ENCODE results near the gene EPS8L1. TPM values are rescaled to one million over a fixed set of nuclear protein-coding genes. Genes with fewer than 3 reads are reported as not detected.
"Not testable (repeated sequence)": the region's sequence is repeated elsewhere in the genome, so short reads cannot be mapped to it uniquely, and the experiment has no call there.

Gene EPS8L1
- total RNA-seq = 9.9 and 12.0 TPM in 2 replicates

DNA sequence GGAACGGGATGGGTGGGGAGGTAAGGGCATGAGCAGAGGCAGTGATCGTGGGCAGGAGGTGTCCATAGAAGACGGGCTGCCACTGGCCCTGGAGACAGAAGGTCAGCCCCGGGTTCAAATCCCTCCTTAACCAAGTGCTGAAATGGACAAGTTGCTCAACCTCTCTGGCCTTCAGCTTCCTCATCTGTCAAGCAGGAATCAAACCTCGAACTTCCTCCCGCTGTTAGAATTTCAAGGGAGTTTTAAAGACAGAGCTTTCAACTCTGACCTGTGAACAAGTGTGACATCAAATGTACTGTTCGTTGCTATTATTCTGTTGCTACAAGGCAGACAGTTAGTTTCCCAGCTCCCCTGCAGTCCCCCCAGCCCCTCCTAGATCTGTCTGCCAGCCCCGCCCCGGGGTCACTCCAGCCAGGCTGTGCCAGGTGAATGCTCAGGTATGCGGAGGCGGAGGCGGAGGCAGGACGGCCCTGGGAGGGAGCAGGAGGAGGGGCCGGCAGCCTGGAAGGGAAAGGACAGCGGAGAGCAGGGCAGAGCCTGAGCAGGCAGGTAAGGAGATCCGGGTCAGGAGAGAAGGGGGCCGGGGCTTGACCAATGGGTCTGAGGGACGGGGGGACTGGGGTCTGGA is at the start of gene EPS8L1:
Gene EPS8L1, plus strand, starts transcription at position 499 of the 628 bp plus-strand sequence. CDS start 576 bp downstream, outside the sequence.
- DNase-seq (ENCODE audit: low read depth in 2 of 2) = peak in 1 of 2 donors; percentile 36

DNA sequence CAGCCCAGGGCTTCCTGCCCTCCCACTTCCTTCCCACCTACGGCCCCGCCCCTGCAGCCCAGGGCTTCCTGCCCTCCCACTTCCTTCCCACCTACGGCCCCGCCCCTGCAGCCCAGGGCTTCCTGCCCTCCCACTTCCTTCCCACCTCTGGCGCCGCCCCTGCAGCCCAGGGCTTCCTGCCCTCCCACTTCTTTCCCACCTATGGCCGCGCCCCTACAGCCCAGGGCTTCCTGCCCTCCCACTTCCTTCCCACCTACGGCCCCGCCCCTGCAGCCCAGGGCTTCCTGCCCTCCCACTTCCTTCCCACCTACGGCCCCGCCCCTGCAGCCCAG is 48.6 kb upstream of the EPS8L1 start:
- not testable (repeated sequence) for DNase-seq (ENCODE audit: low read depth in 2 of 2)

DNA sequence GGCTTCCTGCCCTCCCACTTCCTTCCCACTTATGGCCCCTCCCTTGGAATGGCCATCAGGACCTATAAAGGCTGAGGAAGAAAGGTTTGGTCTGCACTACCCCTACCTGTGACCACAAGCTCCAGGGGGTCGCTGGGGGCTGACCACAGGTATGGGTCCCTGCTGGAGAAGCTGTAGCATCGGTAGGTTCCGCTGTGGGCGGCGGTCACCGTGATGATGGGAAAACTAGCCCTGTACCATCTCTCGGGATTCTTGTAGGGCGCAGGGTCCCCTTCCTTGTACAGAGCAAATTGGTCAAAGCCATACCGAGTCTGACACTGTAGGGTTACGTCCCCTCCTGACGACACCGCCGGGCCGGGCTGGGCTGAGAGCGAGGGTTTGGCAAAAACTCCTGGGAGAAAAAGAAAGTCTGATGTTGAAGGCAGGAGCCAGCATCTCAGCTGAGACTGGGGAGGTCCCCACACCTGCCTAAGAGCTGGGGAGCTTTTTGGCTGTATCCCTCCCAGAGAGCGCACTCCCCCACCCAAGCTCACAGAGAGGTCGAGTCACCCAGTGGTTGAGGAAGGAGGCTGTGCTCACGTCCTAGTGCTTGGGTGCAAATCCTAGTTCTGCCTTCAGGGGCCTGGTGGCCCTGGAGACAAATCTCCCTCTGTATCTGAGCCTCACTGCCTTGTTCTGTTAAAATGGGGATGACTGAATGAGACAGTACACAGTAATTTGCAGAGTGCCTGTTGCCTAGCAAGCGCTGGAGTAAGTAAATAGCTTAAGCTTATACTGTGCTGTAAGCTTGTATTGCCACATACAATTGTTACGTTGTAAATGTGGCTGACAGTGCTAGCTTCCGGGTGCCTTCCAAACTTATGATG is 48.0 kb upstream of the EPS8L1 start:
- no peak for DNase-seq (ENCODE audit: low read depth in 2 of 2)

DNA sequence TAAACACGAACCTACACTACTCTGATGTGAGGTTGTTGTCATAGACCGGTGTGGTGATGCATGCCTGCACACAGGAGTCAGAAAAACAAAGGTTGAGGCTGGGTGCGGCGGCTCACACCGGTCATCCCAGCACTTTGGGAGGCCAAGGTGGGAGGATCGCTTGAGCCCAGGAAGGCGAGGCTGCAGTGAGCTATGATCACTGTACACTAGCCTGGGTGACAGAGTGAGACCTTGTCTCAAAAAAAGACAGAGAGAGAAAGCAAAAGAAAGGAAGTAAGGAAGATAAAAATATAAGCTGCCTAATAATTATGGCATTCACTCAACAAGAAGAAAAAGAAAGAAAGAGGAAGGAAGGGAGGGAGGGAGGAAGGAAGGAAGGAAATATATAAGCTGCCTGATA is 46.9 kb upstream of the EPS8L1 start:
- no peak for DNase-seq (ENCODE audit: low read depth in 2 of 2)

DNA sequence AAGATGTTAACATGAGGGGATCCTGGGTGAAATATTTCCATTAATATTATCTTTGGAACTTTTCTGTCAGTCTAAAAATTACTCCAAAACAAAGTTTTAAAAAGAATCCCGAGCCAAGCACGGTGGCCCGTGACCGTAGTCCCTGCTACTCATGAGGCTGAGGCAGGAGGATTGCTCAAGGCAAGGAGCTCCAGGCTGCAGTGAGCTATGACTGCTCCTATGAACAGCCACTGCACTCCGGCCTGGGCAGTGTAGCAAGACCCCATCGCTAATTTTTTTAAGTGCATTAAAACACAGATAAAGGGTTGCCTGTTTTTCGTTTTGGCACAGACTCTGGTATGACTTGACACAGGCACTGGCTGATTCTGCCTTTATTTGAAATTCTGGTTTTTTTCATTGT is 44.5 kb upstream of the EPS8L1 start:
- no peak for DNase-seq (ENCODE audit: low read depth in 2 of 2)

DNA sequence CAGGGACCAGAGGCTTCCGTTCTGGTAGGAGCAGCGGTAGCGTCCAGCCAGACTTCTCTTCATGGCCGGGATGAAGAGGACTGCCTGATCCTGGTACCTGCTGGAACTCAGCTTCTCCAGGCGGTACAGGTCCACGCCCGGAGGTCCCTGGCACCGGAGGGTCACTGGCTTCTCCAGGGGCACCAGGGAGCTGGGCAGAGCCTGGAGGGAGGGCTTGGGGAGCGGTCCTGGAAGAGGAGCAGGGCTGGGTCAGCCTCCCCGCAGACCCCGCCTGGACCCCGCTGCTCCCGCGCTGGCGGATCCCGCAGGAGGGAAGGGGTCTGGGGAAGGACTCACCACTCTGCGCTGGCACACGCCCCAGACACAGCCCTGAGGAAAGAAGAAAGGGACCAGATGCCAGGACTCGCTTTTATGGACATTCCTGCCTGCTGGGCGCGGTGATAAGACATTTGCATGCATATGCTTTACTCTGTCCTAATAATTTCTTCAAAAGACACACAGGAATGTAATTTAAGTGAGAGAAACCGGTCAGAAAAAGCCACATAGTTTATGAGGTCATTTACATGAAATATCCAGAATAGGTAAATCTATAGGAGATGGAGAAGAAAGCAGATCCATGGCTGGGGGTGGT is 43.4 kb upstream of the EPS8L1 start:
- no peak for DNase-seq (ENCODE audit: low read depth in 2 of 2)

DNA sequence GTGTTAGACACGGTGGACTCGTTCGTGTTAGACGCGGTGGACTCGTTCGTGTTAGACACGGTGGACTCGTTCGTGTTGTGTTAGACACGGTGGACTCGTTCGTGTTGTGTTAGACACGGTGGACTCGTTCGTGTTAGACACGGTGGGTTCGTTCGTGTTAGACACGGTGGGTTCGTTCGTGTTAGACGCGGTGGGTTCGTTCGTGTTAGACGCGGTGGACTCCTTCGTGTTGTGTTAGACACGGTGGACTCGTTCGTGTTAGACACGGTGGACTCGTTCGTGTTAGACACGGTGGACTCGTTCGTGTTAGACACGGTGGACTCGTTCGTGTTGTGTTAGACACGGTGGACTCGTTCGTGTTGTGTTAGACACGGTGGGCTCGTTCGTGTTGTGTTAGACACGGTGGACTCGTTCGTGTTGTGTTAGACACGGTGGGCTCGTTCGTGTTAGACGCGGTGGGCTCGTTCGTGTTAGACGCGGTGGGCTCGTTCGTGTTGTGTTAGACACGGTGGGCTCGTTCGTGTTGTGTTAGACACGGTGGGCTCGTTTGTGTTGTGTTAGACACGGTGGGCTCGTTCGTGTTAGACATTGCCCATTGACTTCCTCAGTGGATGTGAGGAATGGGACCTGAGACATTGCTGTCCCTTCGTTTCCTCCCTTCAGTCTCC is 42.6 kb upstream of the EPS8L1 start:
- not testable (repeated sequence) for DNase-seq (ENCODE audit: low read depth in 2 of 2)

DNA sequence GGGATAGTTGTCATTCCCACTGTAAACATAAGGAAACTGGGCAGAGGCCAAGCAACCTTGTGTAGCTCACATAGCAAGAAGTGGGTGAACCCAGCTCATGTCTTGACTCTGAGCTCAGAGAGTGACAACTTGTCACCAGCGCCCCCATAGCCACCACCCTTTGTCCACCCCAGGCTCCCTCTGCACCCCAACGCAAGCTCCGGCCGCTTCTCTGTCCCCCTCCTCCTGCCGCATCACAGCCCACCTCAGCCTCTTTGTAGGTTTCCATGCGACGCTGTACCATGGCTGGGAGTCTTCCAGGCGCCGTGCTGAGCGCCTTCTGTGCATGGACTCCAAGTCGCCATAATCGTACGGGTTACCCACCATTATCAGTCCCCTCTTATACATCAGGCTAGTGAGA is 40.9 kb upstream of the EPS8L1 start:
- no peak for DNase-seq (ENCODE audit: low read depth in 2 of 2)

DNA sequence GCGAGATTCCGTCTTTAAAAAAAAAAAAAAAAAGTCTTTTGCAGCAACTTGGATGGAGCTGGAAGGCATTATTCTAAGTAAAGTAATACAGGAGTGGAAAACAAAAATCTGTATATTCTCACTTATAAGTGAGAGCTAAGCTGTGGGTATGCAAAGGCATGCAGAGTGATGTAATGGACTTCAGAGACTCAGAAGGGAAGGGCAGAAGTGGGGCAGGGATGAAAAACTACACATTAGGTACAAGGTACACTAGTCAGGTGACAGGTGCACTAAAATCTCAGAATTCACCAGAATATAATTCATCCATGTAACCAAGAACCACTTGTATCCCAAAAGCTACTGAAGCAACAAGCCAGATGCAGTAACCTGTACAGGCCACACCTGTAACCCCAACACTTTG is 39.6 kb upstream of the EPS8L1 start:
- DNase-seq (ENCODE audit: low read depth in 2 of 2) = no peak

DNA sequence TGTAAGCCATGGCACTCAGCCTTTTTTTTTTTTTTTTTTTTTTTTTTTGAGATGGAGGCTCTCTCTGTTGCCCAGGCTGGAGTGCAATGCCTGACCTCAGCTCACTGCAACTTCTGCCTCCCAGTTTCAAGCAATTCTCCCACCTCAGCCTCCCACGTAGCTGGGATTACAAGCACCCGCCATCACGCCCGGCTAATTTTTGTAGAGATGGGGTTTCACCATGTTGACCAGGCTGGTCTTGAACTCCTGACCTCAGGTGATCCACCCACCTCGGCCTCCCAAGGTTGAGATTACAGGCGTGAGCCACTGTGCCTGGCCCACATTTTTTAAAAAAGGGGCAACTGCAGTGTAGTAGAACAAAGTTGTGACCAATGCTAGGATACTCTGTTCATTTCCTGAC is 38.1 kb upstream of the EPS8L1 start:
- not testable (repeated sequence) for DNase-seq (ENCODE audit: low read depth in 2 of 2)

DNA sequence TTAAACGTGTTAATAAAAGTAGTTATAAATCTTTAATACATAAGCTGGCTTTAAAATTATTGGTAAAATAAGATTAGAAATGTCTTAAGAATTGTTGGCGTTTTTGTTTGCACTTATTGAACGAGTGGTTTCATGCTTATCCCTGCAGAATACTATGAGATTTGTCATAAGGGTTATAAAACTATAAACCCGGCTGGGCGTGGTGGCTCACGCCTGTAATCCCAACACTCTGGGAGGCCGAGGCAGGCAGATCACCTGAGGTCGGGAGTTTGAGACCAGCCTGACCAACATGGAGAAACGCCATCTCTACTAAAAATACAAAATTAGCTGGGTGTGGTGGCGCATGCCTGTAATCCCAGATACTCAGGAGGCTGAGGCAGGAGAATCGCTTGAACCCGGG is 35.0 kb upstream of the EPS8L1 start:
- not testable (repeated sequence) for DNase-seq (ENCODE audit: low read depth in 2 of 2)

DNA sequence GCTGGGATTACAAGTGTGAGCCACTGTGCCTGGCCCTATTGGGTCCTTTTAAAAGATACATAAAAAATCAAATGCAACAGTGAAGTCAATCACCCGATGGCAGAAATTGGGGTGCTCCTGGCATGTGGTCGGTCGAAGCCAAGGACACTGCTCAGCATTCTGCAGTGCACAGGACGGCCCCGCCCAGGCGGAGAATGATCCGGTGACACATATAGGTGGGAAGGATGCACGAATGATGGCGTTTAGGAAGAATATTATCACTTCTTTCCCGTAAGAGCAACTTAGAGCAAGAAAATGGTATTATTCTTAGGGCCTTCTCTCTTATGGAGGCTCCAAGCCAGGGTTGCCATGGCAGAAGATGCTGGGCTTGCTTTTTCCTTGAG is 34.4 kb upstream of the EPS8L1 start:
- DNase-seq (ENCODE audit: low read depth in 2 of 2) = peak in 1 of 2 donors; percentile 20

DNA sequence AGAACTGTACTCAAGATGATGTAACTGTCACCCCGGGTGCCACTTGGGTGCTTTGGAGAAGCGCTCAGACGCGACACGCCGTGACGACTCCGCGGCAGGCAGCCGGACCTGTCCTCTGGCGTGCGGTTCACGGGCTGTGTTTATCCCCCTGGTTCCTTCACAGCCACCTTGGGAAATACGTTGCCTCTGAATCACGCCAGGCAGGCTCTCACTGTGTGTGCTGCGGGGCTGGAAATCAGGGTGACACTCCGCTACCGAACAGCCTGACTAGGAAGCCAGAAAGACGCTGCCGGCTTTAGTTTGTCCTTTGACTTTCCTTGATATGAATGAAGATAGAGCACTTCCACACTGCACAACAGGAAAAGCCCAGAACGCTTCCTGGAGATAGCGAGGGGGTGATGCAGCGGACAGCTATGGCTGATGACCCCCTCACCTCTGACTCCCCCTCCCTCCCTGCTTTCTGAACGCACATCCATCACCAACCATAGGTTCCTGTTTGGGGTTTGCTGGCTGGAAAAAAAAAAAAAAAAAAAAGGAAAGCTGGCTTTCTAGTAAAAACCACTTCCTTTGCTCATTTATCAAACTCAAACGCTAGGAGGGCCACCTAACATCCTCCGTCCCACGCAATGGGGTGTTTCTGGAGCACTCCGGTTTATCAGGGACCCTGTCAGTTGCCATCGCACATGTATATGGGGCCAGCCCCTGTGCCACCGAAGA is 33.9 kb upstream of the EPS8L1 start:
- peak; percentile 73 to 92 for DNase-seq (ENCODE audit: low read depth in 2 of 2)

DNA sequence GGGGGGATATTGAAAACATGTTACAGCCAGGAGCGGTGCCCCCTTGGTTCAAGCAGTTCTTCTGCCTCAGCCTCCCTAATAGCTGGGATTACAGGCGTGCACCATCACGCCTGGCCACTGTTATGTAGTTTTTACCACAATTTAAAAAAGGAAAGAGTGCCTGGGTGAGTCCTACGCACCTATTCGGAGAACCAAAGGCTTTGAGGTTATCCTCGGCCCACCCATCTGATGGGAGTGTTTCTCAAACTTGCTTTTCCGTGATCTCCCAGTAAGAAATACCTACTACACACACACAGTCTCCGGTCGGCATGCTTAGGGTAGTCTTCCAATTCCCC is 33.4 kb upstream of the EPS8L1 start:
- no peak for DNase-seq (ENCODE audit: low read depth in 2 of 2)

DNA sequence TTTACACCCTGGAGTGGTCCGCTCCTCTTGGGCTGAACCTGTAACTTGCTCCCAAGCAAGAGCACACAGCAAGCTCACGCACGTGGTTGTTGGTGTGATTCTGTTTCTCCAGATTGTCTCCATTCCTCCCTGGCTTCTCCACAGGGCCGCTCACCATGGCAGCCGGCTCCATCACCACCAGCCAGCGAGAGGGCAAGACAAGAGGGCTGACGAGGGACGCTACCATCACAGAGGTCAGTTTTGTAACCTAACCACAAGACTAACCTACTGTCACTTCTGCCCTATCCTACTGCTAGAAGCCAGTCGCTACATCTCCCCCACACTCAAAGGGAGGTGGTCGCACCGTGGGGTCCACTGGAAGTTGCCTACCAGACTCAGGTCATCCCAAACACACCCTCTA is 33.0 kb upstream of the EPS8L1 start:
- no peak for DNase-seq (ENCODE audit: low read depth in 2 of 2)

DNA sequence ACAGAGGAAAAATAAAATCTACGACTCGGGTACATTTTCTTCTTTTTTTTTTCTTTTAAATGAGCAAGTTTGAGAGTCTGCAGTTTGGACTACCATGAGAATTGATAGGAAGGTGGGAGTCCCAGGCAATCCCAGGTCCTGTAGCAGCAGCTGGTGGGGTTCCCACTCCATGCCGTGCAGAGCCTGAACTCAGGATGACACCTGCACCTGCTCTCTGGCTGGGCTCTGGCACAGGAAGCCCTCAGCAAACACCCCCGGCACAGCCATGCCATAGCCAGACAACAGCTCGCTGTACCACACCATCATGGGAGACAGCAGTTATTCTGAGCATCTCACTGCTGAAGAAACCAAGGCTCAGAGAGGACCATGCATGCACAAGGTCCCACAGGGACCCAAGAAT is 31.4 kb upstream of the EPS8L1 start:
- DNase-seq (ENCODE audit: low read depth in 2 of 2) = no peak

DNA sequence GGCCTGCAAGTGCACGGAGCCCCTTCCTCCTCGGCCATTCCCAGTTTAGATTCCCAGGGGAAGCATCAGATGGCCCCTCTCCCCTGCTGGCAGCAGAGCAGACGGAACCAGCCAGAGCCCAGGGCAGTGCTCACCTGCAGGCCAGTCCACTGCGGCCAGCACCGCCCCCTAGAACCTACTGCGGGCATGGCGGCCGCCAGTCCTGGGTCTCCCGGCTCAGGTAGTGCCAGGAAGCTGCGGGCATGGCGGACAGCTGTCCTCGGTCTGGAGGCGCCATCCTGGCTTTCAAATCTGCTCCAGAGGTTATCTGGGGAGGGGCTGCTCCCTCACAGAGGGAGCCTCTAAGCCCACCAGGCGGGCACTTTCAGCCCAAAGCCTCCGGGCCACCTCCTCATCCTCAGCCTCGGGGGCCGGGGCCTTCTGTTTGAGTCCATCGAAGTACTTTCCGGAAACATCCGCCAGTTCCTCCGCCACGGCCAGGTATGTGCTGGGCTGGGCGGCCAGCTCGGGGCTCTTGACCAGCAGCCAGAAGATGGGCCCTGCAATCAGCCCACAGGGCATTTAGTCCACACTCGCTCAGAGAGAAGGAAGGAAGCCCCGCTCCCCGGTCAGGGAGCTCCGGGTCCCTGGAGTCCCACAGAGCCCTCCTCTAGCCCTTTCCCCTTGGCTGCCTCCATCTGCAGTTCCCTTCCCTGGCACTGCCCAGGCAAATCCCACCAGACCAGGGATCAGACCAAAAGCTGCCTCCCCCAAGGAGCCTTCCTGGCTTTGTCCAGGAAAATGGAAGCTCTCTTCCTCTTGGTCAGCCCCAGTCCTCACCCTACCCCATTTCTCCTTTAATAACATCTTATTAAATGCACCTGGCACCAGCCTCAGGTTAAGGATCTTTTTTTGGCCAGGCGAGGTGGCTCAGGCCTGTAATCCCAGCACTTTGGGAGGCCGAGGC is 30.6 kb upstream of the EPS8L1 start:
- no peak for DNase-seq (ENCODE audit: low read depth in 2 of 2)

DNA sequence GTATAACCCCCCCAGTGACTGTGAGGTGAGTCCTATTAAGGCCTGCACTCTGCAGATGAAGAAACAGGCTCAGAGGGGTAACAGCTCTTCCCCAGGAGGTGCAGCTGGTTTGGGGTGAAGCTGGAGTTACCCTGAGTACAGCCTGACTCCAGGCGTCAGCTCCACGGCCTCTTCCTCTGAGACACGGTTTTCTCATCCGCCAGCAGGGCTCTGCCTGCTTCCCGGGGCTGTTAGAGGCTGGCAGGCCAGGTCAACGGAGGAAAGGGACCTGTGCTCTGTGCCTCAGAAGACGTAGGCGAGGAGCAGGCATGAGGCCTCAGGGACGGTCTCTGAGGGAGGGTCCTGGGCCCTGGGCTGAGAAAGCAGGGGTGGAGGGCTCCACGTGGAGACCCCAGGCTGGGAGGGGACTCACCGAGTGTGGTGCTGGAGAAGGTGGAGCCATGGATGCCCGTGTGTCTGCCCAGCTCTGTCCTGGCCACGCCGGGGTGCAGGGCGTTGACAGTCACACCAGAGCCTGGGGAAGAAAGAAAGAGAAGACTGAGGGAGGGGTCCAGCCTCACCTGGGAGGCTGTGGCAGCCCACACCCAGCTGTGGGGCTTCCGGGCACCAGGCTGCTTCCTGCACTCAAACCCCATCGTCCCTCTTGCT is 28.6 kb upstream of the EPS8L1 start:
- DNase-seq (ENCODE audit: low read depth in 2 of 2) = no peak

DNA sequence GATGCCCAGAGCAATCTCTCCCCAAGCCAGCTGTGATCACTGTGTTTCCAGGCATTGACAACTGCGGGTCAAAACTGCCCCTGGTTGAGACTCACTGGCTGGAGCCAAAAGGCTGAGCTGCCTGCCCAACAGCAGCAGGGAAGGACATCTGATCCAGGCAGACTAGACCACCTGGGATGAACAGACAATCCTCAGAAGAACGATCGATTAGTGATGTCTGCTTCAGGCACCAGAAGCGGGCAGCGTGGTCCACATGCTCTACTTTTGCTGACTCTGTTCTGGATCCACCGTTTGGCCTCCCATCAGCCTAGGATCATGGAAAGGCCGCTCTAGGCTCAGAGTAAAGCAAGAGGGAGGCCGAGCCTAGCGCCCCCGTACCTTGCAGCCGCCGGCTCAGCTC is 27.7 kb upstream of the EPS8L1 start:
- no peak for DNase-seq (ENCODE audit: low read depth in 2 of 2)

DNA sequence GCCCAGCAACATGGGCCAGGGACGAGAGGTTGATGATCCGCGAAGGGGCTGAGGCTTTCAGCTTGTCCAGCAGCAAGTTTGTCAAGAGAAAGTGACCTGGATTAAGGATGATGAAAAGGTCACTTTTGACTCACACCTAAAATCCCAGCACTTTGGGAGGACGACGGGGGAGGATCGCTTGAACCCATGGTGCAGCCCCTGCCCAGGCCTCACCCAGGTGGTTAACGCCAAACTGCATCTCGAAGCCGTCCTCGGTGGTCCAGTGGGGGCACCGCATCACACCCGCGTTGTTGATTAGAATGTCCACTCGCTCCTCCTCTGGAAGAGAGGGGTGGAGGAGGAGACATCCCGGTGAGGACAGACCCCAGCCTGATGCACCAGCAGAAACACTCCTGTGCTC is 27.2 kb upstream of the EPS8L1 start:
- no peak for DNase-seq (ENCODE audit: low read depth in 2 of 2)

Data from lung microvascular endothelial cell (primary cell).